ENCODE data around the gene ZNF749. TPM values are rescaled to one million over a fixed set of nuclear protein-coding genes. Genes with fewer than 3 reads are reported as not detected.
A peak's percentile ranks its signal among the peaks of the same experiment; 100 is the strongest.

Gene ZNF749
- total RNA-seq (2021) (21.6 and 22.9 TPM in 2 replicates), Bru-seq, nascent RNA (percentile 79 among the genes with signal in this experiment), BruChase-seq, experiment 1, labeled RNA remaining after a 2-hour chase (percentile 93 among the genes with signal in this experiment), BruChase-seq, experiment 2, labeled RNA remaining after a 6-hour chase (percentile 89 among the genes with signal in this experiment)
- long read RNA-seq, partial matches to known transcripts: 0 of 13 reads
- long read RNA-seq, other reads (novel, unspliced or antisense): 8 of 13 reads

DNA sequence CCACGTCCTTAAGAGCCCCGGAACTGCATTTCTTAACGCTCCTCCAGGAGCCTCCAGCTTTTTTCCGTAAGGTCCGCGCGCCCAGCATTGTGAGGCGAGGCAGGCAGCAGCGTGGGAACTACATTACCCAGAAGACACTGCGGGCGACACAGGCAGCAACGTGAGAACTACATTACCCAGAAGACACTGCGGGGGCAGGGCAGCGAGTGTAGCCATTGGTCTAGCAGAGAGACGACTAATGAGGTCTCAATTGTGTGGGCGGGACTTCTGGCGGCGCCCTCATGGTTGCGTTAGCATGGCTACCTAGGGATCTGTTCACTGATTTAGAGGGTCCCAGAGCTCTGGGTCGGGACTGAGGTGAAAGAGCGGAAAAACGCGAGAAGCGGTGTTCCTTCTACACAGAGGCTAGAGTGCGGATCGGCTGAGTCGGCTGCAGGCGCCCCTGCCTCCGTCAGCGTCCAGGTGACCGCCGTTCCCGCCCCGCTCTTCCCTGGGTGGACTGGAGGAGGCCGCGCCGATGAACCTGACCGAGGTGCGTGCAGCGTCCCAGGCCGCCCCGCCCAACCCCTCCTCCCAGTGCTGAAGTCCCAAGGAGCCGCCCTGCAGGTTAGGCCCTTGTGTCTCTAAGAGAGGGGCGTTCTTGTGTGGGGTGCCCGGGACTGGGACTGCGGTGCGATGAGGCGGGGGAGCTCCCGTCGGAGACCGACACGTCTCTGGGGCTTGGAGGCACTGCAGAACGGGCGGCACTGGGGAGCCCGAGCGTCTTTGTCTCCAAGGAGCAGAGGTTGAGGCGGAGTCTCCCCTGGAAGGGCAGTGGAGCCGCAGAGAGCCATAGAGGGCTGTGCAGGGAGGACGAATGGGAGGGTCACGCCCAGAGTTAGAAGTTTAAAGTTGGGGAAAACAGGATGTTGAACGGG, at the start of gene ZNF749:
Gene ZNF749 (plus strand): TSS at position 264 of the 917 bp plus-strand sequence. CDS start 254 bp downstream, at position 518.
- no peak for TF ChIP-seq CTCF (conservative IDR thresholded peaks at IDR 0.05; ENCODE audit: low read depth, low read length)
- TF ChIP-seq EZH2 (IDR thresholded peaks at IDR 0.05; ENCODE audit: borderline replicate concordance, low read depth, low read length, poor library complexity, severe bottlenecking): no peak
- no peaks in the 10 kb centered on the region for H3K9me3 ChIP-seq (ENCODE audit: low read depth, low read length, poor library complexity, severe bottlenecking)
- no peaks in the 10 kb centered on the region for H3K27me3 ChIP-seq (replicated peaks; ENCODE audit: insufficient read depth, low read depth, low read length, poor library complexity)
- intact Hi-C loops (cut with micrococcal nuclease; ENCODE audit: unreplicated experiment): no loop called here
- no TSS peak for BruUV-seq (replicated peaks)
- peaks cover 5% of the 10 kb centered on the region for H3K36me3 ChIP-seq (ENCODE audit: insufficient read depth, low read length, poor library complexity, severe bottlenecking)
- H3K27ac ChIP-seq (ENCODE audit: low read depth, low read length, poor library complexity, severe bottlenecking): peak within 1 kb of the TSS; percentile 68
- peaks cover 7% of the 10 kb centered on the region for H3K4me1 ChIP-seq (ENCODE audit: insufficient read depth, low read length, poor library complexity, severe bottlenecking)
- POLR2A ChIA-PET (ENCODE audit: low non-redundant PET): interaction anchor here (0.5 to 0.6 kb wide), 2 partner anchors 68 to 789 kb away, joined by 3 to 10 read pairs; no protein-coding TSS in a partner anchor
- H3K4me3 ChIP-seq (ENCODE audit: low read depth, low read length, poor library complexity, severe bottlenecking): peak within 1 kb of the TSS; percentile 83
- peak; percentile 99 for DNase-seq (ENCODE audit: low spot score)
- CTCF ChIA-PET: no interaction called here

DNA sequence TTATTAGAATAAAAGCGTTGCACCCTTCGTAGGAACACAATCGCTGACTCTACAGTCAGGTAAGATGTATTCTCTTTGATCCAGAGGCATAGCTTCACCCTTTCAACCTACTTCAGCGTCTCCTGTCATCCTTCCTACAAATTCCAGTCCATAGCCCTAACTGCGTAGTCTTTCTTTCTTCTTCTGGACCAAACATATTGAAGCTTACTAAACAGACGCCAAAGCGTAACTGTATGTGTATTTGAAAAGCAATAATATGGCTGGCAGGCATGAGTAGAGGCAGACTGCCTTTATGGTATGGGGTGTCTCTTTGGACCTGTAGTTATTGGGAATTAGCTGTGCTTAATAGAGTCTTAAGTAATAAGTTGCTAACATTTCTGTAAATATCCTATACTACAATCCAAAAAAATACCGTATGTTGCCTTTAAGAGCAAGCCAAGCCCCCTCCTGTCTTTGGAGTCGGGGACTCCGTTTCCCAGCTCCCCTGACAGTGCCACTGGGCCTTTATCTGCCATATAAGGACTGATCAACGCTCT, 45.9 kb upstream of the ZNF749 start:
- ChIA-PET POLR2A (ENCODE audit: low non-redundant PET) (no interaction called here), CTCF (interaction anchor here (0.6 to 1.4 kb wide), 3 partner anchors 22 to 288 kb away, joined by 3 to 4 read pairs (median 3); partner anchors contain the start of genes TRAPPC2B and ZNF547)
- TF ChIP-seq CTCF (conservative IDR thresholded peaks at IDR 0.05; ENCODE audit: low read depth, low read length) (no peak), EZH2 (IDR thresholded peaks at IDR 0.05; ENCODE audit: borderline replicate concordance, low read depth, low read length, poor library complexity, severe bottlenecking) (no peak)
- Histone ChIP-seq H3K4me3 (ENCODE audit: low read depth, low read length, poor library complexity, severe bottlenecking) (peak overlapping the region; percentile 74), H3K36me3 (ENCODE audit: insufficient read depth, low read length, poor library complexity, severe bottlenecking) (peaks cover 5% of the 10 kb centered on the region), H3K9me3 (ENCODE audit: low read depth, low read length, poor library complexity, severe bottlenecking) (no peaks in the 10 kb centered on the region), H3K4me1 (ENCODE audit: insufficient read depth, low read length, poor library complexity, severe bottlenecking) (no peaks in the 10 kb centered on the region), H3K27ac (ENCODE audit: low read depth, low read length, poor library complexity, severe bottlenecking) (peak overlapping the region; percentile 91), H3K27me3 (replicated peaks; ENCODE audit: insufficient read depth, low read depth, low read length, poor library complexity) (no peaks in the 10 kb centered on the region)
- no peak for DNase-seq (ENCODE audit: low spot score)
- intact Hi-C loops (cut with micrococcal nuclease; ENCODE audit: unreplicated experiment): loop anchor here (2.0 kb wide), 1 partner anchor 26 kb away; the partner anchor contains the start of genes TRAPPC2B and ZNF547
- BruUV-seq (replicated peaks): no TSS peak
